ENCODE measurements around the gene KAT2A.

Gene KAT2A

DNA sequence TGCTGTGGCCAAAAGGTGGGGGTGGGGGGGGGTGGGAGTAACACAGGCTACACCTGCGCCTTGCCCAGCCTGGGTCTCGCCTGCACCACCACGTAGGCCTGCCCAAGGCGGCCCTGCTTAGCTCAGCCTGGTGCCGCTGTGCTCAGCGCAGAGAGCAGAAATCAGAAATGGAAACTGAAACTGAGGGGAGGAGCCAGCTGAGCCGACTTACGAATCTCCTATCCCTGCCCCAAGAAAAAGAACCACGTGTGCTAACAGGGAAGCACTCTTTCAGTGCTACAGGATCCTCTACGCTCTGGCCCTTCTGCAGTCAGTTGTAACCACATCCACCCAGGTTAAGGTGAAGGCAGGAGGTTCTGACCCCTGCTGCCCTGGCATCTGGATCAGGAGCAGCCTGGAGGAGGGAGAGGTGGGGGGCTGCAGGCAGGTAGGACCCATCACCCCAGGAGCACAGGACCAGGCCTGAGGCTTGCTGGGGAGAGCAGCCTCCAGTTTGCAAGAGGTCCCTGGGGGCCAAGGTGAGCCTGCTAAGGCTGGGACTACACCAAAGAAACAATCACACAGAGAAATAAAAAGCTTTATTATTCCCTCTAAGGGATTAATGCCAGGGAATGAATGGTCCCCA is 8.5 kb downstream of the KAT2A start, which contains the start of gene DHX58:
DHX58 (minus strand) TSS at position 163 of the 625 bp plus-strand sequence. CDS start 822 bp downstream, outside the sequence.
- DNase-seq: peak; percentile 71

DNA sequence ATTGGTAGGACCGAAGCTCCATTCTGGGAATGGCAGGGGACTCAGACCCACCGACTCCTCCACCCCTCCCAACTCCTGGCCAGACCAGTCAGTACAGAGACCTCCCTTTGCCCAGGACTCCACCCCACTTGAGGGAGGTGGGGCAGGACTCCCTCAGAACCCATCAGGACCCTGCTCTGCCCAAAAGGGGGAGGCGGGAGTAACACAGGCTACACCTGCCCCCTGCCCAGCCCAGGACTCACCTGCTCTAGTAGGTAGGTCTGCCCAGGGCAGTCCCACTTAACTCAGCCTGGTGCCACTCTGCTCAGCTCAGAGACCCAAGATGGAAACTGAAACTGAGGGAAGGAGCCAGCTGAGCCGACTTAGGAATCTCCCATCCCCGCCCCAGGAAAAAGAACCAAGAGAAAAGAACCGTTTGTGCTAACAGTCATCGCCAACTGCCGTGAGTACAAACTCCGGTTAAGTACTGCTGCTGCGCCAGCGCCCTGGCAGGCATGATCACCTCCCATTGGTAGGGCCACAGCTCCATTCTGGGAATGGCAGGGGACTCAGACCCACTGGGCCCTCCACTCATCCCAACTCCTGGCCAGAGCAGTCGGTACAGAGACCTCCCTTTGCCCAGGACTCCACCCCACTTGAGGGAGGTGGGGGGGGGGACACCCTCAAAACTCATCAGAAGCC is 9.2 kb downstream of the KAT2A start:
- DNase-seq: no peak

DNA sequence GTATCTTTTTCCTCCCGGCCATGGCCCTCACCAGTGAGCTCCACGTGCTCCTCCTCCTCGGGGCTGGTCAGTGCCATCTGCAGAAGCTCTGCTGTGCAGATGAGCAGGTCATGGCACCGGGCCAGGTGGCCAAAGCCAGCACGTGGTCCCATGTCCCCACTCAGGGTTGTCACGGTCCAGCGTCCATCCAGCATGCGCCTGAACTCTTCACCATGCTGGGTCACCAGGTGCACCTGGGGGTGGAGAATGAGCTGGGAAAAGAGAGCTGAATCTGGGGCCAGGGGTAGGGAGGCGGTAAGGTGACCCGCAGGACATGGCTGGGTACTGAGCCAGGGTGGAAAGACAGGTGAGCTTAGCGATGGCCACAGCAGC is 9.9 kb downstream of the KAT2A start:
- no peak for DNase-seq

- no peak for DNase-seq
Observed at GRCh38 chr17:42110301-42111264, 10.6 kb downstream of the KAT2A start.

DNA sequence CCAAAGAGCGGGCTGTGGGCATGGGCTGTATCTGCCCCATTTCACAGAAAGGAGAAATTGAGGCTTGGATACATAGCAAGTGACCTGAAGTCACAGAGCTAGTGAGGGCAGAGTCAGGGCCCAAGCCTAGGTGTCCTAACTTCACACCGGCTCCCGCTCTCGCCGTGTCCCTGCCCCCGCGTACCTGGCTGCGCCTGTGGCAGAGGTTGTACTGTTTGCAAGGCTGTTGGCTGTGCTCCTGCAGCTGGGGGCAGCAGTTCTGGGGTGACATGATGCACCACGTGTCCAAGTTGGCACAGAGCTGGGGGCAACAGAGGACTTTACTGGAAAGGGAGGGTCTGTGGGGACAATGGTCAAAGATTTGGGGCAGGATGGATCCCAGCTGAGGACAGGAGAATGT is 12.1 kb downstream of the KAT2A start:
- DNase-seq: no peak

GRCh38 chr17:42107597-42108576 is 13.3 kb downstream of the KAT2A start:
- DNase-seq: peak; percentile 96

- no peak for DNase-seq
Observed at GRCh38 chr17:42107124-42107523, 14.0 kb downstream of the KAT2A start.

DNA sequence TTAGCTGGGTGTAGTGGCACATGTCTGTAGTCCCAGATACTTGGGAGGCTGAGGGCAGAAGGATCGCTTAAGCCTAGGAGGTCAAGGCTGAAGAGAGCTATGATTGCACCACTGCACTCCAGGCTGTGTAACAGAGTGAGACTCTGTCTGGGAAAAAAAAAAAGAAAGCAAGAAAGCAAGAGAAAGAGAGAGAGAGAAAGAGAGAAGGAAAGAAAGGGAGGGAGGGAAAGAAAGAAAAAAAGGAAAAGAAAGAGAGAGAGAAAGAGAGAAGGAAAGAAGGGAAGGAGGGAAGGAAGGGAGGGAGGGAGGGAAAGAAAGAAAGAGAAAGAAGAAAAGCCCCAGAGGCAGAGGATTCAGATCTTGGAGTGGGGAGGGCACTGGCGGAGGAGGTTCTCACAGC is 15.2 kb downstream of the KAT2A start:
- no peak for DNase-seq

GRCh38 chr17:42104264-42104663 is 16.9 kb downstream of the KAT2A start:
- DNase-seq: no peak

DNA sequence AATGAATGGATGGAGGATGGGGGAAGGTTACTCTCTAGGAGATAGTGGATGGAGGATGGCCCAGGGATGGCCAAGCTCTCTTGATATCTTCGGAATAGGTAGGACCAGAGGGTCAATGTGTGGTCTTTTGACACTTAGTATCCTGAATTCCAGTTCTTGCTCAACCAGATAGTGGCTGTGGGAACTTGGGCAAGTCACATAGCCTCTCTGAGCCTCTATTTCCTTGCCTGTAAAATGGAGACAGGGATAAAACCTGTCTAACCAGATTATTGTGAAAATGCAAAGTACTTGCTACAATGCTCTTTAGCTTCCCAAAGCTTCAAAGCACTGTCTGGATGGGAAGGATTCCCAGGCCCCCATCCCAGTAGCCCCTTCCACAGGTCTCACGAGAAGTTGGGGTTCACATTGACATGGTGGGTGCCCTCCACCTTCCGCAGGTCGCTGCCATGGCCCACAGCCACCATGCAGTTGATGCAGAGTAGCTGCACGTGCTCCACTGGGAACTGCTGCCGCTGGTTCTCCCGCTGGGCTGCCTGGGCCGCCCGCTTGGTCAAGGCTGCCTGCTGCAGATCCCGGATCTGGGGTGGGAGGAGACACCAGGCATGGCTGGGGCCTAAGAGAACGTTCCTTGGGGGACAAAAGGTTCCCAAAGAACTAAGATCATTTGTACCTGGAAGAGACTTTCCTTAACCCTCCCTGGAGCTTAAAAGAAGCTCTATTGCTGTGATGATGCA is 17.8 kb downstream of the KAT2A start:
- no peak for DNase-seq

- DNase-seq: peak; percentile 69
Observed at GRCh38 chr17:42101513-42102292, 19.5 kb downstream of the KAT2A start.

GRCh38 chr17:42098730-42099399 is 22.3 kb downstream of the KAT2A start:
- DNase-seq: no peak

DNA sequence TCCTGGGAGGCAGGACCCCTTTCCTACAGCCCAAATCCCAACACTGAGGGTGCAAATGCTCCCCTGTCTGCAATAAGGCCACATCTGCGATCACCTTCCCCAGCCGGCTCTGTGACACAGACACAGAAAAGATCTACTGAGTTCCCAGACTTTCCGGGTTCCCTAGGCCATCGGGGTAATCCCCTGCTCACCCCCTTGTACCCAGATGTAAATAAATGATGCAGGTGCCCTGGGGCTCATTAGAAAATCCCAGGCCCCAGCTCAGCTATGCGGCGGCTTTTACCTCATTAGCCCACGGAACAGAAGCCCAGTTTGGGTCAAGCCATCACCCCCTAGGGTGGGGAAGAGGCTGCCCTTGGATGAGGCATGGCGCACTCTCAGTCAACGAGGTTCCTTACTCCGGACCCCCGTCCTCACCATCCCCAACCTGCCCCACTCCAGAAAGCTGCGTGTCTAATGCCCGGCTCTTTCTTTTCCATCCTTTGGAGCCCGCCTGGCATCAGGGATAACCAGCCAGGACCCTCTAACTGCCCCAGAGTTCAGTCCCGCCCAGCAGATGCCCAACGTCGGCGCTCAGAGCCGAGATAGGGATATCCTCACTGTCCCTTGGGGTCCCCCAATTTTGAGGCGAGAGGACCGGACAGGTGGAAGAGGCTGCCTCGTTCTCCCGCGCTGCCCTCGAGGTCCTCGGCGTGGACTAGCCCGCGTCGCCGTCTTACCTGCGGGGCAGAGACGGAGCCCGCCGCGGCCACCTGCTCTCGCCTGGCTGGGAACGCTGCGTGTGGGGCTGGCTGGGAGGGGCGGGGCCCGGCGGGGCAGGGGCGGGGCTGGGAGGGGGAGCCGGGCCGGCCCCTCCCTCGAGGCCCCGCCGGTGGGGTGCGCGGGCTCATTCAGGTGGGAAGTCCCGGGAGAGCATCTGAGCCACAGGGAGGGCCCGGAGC is 23.2 kb downstream of the KAT2A start, which contains the start of gene ZNF385C:
ZNF385C (minus strand) TSS at position 783 of the 941 bp plus-strand sequence. CDS start 35,417 bp downstream, outside the sequence.
- peak; percentile 57 for DNase-seq

- DNase-seq: no peak
Observed at GRCh38 chr17:42096360-42097111, 24.6 kb downstream of the KAT2A start.

DNA sequence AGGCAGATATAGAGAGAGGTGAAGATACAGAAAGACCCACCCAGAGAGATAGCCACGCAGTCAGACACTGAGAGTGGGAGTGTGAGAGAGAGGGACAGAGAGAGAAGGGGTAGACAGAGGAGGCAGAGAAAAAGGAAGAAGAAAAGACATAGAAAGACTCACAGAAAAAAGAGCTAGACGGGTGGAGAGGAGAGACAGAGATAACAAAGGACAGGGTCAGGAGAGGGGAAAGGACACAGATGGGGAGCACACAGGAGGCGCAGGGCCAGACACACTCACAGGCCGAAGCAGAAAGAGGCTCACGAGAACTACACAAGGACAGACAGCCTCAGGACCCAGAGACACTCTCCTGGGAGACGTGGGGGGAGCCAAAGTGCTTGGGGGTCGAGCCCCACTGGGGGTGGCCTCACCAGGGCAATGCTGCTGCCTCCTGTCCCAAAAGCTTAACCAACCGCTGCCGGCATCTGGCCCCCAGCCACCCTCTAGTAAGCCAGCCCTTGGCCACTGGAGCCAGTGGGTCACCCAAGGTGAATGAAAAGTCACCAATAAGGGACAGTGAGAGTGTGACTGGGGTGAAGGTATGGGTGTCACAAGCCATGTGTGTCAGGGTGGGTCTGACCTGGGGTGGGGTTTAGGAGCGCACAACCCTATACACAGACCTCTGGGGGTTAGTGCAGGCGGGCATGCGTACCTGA is 26.6 kb downstream of the KAT2A start:
- DNase-seq: no peak

- DNase-seq: no peak
Observed at GRCh38 chr17:42092939-42093338, 28.2 kb downstream of the KAT2A start.
